GM18519 (cell line): ENCODE data around the gene RASA3.

Experiments
- ATAC-seq: cut with Tn5 transposase; IDR thresholded peaks from one replicate; pipeline ENCODE4 v1.9.1; 2021; ENCODE audit warnings: mild to moderate bottlenecking, moderate library complexity; ENCODE audit not compliant: unreplicated experiment, low FRiP score

The RASA3 gene

DNA sequence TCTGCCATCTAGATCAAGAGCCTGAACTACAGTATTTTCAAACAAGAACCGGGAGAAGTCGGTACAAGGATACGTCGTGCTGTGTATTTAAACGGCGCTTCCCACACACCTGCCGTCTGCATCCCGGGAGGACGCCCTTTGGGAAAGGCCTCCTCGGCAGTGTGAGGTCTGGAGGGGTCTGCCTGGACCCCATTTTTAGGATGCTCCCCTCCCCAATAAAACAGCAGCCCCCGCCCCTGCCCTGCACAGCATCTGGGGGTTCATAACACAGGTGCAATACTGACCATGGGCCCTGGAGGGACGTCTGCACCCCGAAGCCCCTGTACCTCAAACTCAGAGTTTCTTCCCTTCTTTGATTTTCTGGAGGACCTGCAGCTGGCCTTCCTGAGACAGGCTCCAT, 154.4 kb downstream of the RASA3 start:
- no peak for ATAC-seq

DNA sequence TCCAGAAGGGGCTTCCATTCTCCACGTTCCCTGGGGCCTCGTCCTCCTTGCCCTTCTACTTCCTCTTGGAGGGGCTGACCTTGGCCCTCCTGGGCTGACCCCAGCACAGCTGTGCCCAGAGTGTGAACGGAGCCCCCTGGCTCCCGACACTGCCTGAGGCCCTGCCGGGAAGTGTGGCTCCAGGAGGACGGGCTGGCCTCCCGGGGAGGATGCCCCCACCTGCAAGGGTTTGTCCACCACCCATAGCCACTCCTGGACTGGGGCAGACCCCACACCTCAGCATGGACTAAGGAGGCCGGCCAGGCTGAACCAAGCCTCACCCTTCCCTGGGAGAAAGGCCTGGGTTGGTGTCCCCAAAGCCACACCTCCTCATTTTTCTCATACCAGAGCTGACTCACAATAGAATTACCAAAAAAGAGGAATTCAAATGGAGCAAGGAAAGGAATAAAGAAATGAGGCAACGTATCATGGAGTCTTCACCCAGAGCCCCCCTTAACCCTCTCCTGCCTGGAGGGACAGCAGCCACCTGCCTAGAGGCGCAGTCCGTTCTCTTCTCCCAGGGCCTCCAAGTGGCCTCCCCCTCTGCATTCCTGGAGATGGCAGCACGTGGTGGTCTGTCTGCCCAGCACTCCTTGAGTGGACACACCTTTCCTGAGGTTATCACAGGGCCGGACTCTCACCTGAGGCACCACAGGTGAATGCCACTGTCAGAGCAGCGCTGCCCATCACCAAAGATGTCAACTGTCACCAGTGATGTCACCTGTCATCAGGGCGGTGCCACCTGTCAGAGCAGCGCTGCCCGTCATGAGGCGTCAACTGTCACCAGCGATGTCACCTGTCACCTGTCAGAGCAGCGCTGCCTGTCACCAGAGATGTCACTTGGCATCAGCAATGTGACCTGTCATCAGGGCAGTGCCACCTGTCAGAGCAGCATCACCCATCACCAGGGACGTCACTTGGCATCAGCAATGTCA, 155.4 kb downstream of the RASA3 start:
- no peak for ATAC-seq

DNA sequence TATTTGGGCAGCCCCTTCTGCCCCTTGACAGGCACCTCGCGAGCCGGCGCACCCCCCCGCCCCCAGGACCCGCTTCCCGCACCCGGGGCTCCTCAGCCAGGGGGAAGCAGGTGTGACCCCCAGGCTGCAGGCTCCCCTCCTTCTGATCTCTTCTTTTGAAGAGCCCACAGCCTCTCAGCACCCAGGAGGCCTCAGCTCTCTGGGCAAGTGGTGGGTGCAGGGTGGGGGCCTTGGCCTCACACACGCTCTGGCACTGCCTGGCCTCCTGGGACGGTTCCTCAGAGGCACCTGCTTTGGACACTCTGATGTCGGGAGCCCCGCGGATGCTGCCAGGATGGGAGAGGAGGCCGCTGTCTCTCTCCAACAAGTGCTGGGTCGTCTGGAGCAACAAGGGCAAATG, 157.0 kb downstream of the RASA3 start:
- no peak for ATAC-seq

- no peak for ATAC-seq
These were observed 157.8 kb downstream of the RASA3 start for GRCh38 chr13:113974304-113975281.

- no peak for ATAC-seq
These were observed 158.9 kb downstream of the RASA3 start, which contains the start of gene C13orf46 for GRCh38 chr13:113973218-113974164. TSS of gene C13orf46 (minus strand) at chr13:113974076. CDS start at chr13:113973997, 79 bp downstream.

GRCh38 chr13:113972451-113973217, 159.8 kb downstream of the RASA3 start:
- ATAC-seq, result no peak

GRCh38 chr13:113971471-113972231, 160.8 kb downstream of the RASA3 start:
- ATAC-seq, result no peak

DNA sequence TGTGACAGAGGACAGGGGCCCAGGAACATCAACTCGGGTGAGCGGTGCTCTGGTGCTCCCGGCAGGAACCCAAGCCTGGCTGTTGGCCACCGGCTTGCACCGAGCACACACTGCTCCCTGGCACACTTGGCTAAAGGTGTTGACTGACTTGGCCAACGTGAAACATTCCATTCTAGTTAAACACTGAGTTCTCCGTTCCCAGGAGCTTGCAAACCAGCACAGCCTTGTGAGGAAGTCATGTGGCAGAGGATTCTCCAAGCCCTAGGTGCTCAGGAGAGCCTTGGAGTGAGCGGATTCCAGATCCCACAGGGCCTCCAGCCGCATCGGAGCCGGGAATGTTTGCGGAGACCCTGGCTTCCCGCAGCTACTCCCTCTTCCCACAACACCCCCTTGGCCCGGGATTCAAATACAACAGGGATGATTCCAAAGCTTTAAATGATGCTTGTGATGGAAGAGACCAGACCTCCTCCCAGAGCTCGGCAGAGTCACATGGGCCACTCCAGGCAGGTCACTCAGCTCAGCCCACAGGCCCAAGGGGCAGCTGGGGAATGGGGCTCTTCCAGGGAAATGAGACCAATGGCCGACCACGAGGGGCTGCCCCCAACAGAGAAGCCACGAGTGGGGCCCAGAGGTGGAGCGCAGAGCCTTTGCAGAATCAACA, 161.5 kb downstream of the RASA3 start:
- no peak for ATAC-seq

- no peak for ATAC-seq
These were observed 162.3 kb downstream of the RASA3 start for GRCh38 chr13:113969973-113970611.

GRCh38 chr13:113969311-113969972, 163.0 kb downstream of the RASA3 start:
- ATAC-seq, result no peak

DNA sequence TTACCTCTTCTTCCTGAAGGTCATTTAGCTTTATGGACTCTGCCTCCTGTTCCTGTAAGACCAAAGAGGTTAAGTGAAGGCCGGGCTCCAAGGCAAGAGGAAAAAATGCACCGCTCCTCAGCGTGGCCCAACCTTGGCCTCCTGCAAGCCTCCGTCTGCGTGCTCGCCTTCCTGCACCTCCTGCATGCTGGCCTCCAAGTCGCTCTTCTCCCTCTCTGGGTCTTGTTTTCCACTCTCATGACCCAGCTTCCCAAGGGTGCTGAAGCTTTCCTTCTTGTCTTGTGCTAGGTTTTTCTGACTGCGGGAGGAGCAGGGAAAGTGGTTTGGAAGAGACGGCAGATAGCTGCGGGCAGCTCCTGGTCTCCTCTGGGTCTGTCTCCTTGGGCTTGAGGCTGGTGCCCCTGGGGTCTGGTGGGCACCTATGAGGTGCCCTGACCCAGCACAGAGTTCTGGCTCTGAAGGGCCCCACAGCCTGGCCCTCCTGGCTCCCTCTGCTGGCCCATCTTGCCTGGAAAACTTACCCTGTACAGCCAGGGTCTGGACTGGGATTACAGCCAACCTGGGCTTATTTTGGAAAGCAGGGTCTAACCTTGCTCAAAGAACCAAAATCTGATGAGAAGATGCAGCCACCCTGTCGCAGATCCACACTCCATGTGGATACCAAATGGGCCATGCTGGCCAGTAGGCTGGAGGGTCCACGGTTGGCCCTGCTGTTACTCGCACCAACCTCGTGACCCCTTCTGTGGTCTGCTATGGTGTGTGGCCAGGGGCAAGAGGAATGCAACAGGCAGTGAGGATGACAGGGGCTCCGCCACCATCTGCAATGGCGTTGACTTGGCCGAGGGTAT, 163.7 kb downstream of the RASA3 start:
- ATAC-seq, result no peak

DNA sequence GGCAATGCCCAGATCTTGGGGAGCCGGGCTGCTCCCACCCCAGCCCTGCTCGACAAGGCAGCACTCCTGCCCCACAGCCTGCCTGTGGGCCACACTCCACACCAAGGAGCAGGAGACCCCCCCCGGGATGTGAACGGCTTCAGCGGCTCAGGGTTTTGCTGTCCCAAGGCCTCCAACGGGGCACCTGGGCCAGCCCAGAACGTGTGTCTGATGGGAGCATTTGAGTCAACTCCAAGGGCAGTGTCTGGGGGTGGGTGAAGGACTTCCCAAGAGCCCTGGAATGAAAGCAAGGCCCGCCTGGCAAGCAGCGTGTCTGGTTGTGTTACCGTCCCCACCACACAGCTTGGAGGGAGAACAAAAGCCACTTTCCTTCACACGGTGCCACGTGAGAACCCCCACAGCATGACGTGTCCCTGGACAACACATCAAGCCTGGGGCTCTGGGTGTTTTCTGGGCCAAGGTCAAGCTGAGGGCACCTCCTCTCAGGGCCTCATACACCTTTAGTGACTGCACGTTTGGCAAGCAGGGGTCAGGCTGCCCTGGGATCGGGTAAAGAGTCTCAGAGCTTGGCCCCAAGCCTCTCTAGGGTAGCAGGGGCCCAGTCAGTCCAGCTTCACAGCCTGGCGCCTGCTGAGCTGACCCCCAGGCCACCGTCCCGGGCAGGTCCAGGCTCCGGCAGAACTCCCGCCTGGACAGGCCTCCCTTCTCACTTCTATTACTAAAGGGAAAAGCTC, 164.5 kb downstream of the RASA3 start:
- no peak for ATAC-seq

DNA sequence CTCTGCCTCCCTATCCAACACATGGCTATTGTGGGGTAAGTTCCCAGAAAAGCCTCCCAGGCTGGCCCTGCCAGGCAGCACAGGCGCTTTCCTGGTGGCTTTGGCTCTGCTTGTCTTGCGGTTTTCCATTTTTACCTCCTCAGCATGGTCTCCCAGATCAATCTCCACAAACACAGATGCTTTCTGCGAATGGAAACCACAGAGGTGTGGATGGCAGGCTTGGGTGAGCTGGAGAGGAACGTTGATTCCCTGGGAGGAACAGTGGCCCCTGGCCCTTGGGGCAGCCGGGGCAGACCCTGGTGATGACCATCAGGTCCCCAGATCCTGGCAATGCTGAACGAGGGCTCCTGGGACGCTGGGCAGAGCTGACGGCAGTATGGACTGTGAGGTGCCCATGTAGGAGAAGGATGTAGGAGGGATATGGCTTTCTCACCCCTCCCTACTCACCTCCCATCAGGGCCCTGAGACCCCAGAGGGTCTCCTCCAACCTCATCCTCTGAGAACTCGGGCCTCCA, 165.2 kb downstream of the RASA3 start:
- ATAC-seq, result no peak

GRCh38 chr13:113965968-113966884, 166.2 kb downstream of the RASA3 start:
- ATAC-seq, result no peak
